Activated naive CD8-positive, alpha-beta T cell (primary cell): ENCODE measurements around the gene UBA6.
"Not testable (repeated sequence)": the region's sequence is repeated elsewhere in the genome, so short reads cannot be mapped to it uniquely, and the experiment has no call there.

Source experiments
- H3K27ac Mint-ChIP-seq: one replicate; pipeline ENCODE4 v1.8.0; 2021; ENCODE audit warnings: mixed read lengths
- H3K27me3 Mint-ChIP-seq: one replicate; pipeline ENCODE4 v1.8.0; 2021; ENCODE audit warnings: mixed read lengths
- H3K36me3 Mint-ChIP-seq: one replicate; pipeline ENCODE4 v1.8.0; 2021; ENCODE audit warnings: mixed read lengths
- H3K4me1 Mint-ChIP-seq: one replicate; pipeline ENCODE4 v1.8.0; 2021; ENCODE audit warnings: low read depth, mixed read lengths
- H3K4me3 Mint-ChIP-seq: one replicate; pipeline ENCODE4 v1.8.0; 2021; ENCODE audit warnings: mild to moderate bottlenecking, mixed read lengths
- H3K9me3 Mint-ChIP-seq: one replicate; pipeline ENCODE4 v1.8.0; 2021; ENCODE audit warnings: low read depth, mixed read lengths

Gene UBA6

DNA sequence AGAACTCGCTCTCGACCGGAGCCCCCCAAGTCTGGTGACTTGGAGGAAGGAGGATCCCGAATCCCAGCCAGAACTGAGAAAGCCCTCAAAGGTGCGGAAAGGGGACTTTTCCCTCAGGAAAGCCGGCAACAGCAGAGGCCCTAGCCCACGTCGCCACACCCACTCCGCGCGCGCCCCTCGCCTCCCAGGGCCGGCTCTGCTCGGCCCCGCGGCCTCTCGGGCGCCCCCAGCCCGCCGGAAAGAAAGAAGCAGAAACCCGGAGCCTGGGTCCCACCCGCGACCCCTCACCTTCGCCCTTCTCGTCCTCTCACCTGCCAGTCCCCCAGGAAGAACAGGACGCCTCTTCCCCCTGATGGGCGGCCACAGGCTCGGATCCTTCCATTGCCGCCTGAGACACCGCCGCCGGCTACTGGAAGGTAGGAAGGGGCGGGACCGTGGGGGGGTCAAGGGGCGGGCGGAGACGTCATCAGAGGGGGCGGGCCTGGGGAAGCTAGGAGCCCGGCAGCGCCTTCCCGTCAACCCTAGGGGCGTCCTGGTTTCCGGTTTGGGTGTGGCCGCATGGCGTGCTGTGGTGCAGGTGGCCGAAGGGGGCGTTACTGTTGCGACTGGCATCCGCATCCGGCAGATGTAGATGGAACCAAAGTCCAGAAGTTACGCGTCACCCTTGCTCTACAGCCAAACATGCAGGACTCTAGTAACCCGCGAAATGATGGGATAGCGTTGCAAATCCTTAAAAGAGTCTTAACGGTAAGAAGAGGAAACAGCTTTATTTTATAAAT lies at the start of gene UBA6:
TSS of gene UBA6 (minus strand) at position 418 of the 779 bp plus-strand sequence. CDS start at position 382, 36 bp downstream.
- Mint-ChIP-seq H3K9me3 (peaks cover 3% of the 10 kb centered on the region), H3K4me1 (peaks cover 63% of the 10 kb centered on the region), H3K36me3 (peaks cover 18% of the 10 kb centered on the region), H3K27ac (peak within 1 kb of the TSS; percentile 96), H3K4me3 (peak within 1 kb of the TSS; percentile 98), H3K27me3 (no peaks in the 10 kb centered on the region)

DNA sequence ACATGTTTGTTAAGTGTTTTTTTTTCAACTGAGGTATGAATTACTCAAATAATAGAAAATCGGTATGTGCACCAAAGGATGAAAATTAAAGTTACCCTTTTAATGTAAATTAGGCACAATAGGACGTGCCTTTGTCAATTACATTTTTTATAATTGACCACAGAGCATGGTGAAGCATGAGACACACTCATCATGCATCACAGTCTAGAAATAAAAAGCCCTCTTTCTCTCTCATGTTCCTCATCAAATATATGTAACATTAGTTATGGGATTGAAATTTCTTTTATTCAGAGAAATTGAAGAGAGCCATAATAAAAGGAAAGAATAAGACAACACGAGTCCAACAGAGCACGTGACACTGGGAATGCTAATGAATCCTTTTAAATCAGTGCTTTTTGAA lies 49.7 kb upstream of the UBA6 start:
- Mint-ChIP-seq H3K4me1 (peaks cover 8% of the 10 kb centered on the region), H3K27ac (no peak overlapping the region), H3K36me3 (no peaks in the 10 kb centered on the region), H3K9me3 (no peaks in the 10 kb centered on the region), H3K4me3 (no peak overlapping the region), H3K27me3 (no peaks in the 10 kb centered on the region)

DNA sequence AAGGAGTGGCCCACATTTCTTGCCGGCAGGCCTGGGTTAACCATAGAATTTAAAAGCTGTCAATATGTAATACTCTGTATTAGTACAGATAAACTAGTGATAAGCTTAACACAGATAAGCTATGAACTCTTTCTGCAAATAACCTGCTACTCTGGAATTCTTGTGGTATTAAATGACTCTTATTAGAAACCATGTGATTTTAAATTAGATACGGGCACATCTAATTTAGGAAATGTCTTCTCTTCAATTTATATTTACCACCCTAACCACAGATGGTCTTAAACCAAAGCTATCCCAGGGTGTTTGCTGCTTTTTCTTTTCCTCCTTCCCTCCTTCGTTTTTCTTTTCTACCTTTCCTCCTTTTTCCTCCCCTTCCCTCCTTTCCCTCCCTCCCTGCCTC lies 48.3 kb upstream of the UBA6 start:
- H3K9me3 Mint-ChIP-seq, result no peaks in the 10 kb centered on the region
- H3K4me3 Mint-ChIP-seq, result no peak overlapping the region
- H3K36me3 Mint-ChIP-seq, result no peaks in the 10 kb centered on the region
- H3K4me1 Mint-ChIP-seq, result peaks cover 8% of the 10 kb centered on the region
- no peak overlapping the region for H3K27ac Mint-ChIP-seq
- H3K27me3 Mint-ChIP-seq, result no peaks in the 10 kb centered on the region

DNA sequence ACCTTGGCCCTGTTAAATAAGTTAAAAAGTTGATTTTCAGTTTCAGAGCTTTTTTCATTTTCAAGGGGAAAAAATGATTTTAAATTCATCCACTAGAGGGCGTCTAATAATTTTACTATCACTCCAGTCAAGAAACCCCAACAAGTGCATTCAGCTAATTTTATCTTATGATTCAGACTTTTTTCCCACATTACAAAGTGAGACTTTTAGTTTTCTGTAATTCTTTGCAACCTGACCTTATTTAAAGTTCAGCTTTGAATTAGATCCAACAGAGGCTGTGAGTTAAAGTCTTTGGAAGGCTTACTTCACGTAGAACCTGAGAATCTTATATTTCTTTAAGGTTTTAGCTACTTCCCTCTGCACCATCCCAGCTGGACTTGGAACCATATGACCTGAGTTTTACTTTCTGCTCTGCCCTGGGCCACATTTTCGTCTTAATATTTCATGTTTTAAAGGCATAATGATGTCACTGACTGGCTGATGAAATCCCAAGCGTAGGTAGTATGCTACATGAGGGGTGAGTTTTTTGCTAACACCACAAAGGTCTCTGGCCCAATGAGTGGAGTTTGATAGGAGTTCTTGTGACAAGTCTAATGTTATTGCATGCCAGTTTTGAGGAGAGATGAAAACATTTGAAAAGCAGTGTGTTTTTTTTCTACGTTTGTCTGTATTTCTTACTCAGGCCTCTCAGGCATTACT lies 46.0 kb upstream of the UBA6 start:
- H3K27me3 Mint-ChIP-seq, result no peaks in the 10 kb centered on the region
- H3K4me3 Mint-ChIP-seq, result no peak overlapping the region
- peaks cover 4% of the 10 kb centered on the region for H3K36me3 Mint-ChIP-seq
- H3K27ac Mint-ChIP-seq, result no peak overlapping the region
- H3K4me1 Mint-ChIP-seq, result peaks cover 8% of the 10 kb centered on the region
- no peaks in the 10 kb centered on the region for H3K9me3 Mint-ChIP-seq

DNA sequence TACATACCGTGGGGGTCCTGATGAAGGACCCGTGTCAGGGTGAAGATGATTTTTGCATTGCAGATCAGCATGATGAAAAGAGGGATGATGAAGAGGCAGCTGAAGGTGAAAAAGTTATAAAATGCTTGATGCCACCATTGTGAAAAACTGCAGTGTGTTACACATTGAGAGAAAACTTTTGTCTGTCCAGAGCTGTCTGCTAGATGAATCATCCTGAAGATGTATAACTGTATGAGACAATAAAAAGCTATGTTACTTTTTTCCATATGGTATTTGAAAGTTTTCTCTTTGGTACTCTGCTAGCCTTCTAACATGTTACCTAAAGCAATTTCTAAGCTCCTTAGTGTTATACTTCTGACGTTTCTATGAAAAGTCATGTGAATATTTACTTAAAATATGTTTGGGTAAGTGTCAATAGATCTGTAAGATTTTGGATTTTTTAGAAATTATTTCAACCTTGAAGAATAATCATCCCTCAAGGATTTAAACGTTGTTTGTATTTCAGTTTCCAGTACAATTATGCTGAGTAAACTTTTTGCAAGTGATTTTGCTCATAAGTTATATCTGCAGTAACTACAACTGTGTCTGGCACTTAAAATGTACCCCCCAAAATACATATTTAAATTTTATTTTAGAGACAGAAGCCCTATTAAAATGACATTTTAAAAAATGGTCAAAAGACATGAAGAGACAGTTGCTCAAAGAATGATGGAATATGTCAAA lies 43.8 kb upstream of the UBA6 start:
- Mint-ChIP-seq H3K27ac (no peak overlapping the region), H3K27me3 (no peaks in the 10 kb centered on the region), H3K9me3 (no peaks in the 10 kb centered on the region), H3K4me1 (peaks cover 8% of the 10 kb centered on the region), H3K4me3 (no peak overlapping the region), H3K36me3 (peaks cover 10% of the 10 kb centered on the region)

DNA sequence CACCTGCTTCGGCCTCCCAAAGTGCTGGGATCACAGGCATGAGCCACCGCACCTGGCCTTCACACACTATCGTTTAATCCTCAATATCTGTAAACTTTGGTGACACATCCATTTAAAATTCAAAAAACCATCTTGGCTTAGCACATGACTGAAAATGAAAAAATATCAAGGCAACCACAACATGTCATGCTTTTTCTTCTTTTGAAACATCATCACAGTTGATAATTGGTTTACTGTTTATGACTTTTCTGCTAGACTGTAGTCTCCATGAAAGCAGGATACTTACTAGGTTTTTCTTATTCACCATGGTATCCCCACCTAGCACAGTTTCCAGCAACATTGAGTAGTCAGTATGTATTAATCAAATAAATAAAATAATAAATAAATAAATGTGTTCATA lies 42.2 kb upstream of the UBA6 start:
- H3K27ac Mint-ChIP-seq, result no peak overlapping the region
- H3K4me3 Mint-ChIP-seq, result no peak overlapping the region

DNA sequence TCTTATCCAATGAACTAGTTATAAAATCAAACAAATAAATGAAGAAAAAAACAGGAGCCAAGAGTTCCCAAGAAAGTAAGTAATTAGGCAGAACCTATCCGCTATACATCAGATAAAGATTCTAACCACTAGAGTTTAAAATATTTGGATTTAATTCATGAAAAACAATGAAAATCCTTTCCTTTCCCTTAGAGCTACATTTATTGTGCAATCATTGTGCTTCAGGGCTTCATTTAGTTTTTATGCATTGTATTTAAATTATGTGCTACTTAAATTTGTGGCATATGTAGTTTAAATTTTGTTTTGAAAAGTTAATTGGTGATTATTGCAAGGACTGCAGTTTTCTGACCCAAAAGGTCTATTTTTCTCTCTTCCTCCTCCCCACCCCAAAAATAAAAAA lies 35.3 kb upstream of the UBA6 start:
- no peaks in the 10 kb centered on the region for H3K9me3 Mint-ChIP-seq
- no peaks in the 10 kb centered on the region for H3K4me1 Mint-ChIP-seq
- H3K36me3 Mint-ChIP-seq, result peaks cover 5% of the 10 kb centered on the region
- H3K27me3 Mint-ChIP-seq, result no peaks in the 10 kb centered on the region
- H3K4me3 Mint-ChIP-seq, result no peak overlapping the region
- no peak overlapping the region for H3K27ac Mint-ChIP-seq

More for the DNA sequence above, 42.2 kb upstream of the UBA6 start:
- Mint-ChIP-seq H3K9me3 (no peaks in the 10 kb centered on the region), H3K36me3 (peaks cover 10% of the 10 kb centered on the region), H3K4me1 (peaks cover 8% of the 10 kb centered on the region), H3K27me3 (no peaks in the 10 kb centered on the region)

DNA sequence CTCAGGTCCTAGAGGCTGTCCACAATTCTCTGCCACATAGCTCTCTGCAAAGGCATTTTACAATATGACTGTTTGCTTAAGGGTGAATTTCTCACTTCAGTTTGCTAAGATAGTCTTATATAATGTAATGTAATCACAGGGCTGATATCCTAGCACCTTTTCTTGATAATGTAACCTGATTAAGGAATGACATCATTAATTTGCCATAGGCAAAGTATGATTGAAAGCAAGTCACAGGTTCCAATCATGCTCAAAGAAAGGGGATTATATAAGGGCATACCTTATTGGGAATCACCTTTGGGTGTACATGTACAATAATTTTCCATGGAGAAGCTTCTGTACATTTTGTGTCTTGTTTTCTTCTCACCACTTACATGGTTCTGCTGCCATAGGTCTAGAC lies 34.4 kb upstream of the UBA6 start:
- Mint-ChIP-seq H3K4me1 (no peaks in the 10 kb centered on the region), H3K27ac (no peak overlapping the region), H3K27me3 (no peaks in the 10 kb centered on the region), H3K36me3 (peaks cover 5% of the 10 kb centered on the region), H3K9me3 (no peaks in the 10 kb centered on the region), H3K4me3 (no peak overlapping the region)

DNA sequence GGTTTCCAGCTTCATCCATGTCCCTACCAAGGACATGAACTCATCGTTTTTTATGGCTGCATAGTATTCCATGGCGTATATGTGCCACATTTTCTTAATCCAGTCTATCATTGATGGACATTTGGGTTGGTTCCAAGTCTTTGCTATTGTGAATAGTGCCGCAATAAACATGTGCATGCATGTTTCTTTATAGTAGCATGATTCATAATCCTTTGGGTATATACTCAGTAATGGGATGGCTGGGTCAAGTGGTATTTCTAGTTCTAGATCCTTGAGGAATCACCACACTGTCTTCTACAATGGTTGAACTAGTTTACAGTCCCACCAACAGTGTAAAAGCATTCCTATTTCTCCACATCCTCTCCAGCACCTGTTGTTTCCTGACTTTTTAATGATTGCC lies 29.6 kb upstream of the UBA6 start:
- H3K27ac Mint-ChIP-seq, H3K4me1 Mint-ChIP-seq: not testable (repeated sequence)
- H3K36me3 Mint-ChIP-seq, result peaks cover 18% of the 10 kb centered on the region

DNA sequence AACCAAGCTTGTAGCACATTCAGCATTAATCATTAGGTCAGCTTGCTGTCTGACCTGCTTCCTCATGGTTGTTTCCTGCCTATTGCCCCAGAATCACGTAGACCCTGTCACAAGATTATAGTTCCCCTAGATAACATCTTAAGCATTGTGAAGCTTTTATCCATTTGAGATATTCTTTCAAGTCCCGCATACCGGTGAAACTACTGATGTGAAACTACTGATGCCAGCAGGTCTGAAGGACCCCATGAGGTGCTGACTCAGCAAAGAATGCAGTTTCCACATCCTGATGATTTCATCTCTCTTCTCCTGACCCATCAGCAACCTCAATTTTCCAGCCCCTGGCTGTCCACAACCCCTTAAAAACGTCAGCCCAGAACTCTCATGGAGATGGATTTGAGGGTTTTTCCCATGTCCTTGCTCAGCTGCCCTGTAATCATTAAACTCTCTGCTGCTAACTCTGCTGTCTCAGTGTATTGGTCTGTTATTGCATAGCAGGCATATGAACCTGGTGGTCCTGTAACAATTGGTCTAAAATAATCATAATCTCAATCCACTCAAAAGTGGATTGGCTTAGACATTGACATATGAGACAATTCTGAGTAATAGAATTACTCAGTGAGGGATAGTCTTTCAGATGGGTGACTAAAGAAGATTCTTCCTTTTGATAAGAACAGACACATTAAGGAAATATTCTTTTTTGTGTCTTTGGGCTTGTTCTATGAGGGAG lies 26.3 kb upstream of the UBA6 start:
- Mint-ChIP-seq H3K27ac (no peak overlapping the region), H3K9me3 (peaks cover 8% of the 10 kb centered on the region), H3K4me3 (no peak overlapping the region), H3K36me3 (peaks cover 17% of the 10 kb centered on the region), H3K4me1 (no peaks in the 10 kb centered on the region), H3K27me3 (no peaks in the 10 kb centered on the region)

More for the DNA sequence above, 29.6 kb upstream of the UBA6 start:
- not testable (repeated sequence) for H3K27me3 Mint-ChIP-seq, H3K4me3 Mint-ChIP-seq, H3K9me3 Mint-ChIP-seq

DNA sequence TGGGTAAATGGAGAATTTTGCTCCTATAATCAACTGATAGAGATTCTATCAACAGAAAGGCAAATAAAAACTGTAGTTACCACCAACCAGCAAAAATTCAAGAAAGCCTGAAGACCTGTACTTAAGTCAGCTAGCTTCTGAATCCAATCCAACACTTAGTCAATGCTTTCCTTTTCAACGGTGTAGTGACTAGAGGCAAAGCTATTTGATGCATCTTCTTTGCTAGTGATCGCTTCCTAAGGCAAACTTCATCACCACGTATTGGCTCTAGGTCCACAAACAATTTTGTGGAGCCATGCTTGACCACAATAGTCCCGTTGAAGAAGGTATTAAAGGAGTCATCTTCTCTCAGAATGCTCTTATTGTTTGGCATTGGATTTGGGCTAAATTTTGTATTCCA lies 25.0 kb upstream of the UBA6 start:
- no peaks in the 10 kb centered on the region for H3K4me1 Mint-ChIP-seq
- H3K4me3 Mint-ChIP-seq, result no peak overlapping the region
- no peak overlapping the region for H3K27ac Mint-ChIP-seq
- peaks cover 23% of the 10 kb centered on the region for H3K36me3 Mint-ChIP-seq
- peaks cover 11% of the 10 kb centered on the region for H3K9me3 Mint-ChIP-seq
- no peaks in the 10 kb centered on the region for H3K27me3 Mint-ChIP-seq

DNA sequence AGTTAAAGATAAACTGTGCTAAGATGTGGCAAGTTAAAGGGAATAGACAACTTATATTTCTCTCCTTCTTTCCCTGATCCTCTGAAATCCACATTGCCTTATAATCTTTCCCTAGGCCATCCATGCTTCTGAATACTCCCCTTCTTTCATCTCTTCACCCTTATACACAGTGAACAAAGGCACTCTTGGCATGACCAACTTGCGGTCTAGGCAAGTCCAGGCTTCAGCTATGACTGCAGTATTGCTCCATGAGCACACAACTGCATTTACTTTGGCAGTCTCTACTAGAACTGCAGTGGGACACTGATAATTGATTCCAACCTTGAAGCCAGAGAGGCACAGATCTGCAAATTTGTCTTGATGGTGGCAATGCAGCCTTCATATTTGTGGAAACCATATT lies 24.2 kb upstream of the UBA6 start:
- H3K27me3 Mint-ChIP-seq, result no peaks in the 10 kb centered on the region
- no peak overlapping the region for H3K27ac Mint-ChIP-seq
- no peak overlapping the region for H3K4me3 Mint-ChIP-seq
- peaks cover 11% of the 10 kb centered on the region for H3K9me3 Mint-ChIP-seq
- peaks cover 1% of the 10 kb centered on the region for H3K4me1 Mint-ChIP-seq
- peaks cover 24% of the 10 kb centered on the region for H3K36me3 Mint-ChIP-seq

DNA sequence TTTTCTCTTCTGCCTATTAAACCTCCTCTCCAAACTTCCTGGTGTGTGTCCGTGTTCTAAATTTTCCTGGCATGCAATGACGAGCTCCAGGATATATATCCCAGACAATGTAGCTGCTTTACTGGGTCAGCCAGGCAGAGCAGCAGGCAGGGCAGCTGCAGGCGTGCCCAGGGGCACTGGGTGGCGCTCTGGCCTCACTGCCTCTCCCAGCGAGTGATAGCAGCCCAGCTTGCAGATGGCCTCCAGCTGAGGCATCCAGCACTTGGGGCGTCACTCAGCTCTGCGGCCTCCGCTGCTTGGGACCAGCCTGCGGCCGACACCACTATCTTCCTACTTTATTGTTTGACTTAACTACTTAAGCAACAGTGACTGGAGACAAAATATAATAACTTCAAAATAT lies 23.0 kb upstream of the UBA6 start:
- Mint-ChIP-seq H3K27ac (no peak overlapping the region), H3K4me1 (peaks cover 1% of the 10 kb centered on the region), H3K36me3 (peaks cover 21% of the 10 kb centered on the region), H3K9me3 (peaks cover 11% of the 10 kb centered on the region), H3K27me3 (no peaks in the 10 kb centered on the region), H3K4me3 (no peak overlapping the region)

DNA sequence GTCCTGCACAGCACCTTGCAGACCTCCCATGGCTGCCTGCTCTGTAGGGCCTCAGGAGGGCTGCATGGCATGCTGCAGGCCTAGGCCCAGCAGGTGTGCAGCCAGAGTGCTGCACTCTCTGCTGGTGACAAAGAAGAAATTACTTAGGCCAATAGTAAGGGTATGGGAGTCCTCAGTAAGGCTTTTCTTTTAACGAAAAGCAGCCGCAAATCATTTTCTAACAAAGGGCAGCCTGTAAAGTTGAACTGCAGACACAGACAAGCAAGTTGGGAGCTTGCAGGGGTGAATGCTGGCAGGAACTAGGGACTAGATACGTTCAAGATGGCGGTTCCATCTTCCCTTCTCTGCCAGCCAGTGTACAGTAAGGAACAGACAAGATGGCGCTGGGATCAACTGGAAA lies 22.4 kb upstream of the UBA6 start:
- Mint-ChIP-seq H3K27ac (no peak overlapping the region), H3K4me1 (peaks cover 1% of the 10 kb centered on the region), H3K9me3 (peaks cover 11% of the 10 kb centered on the region), H3K27me3 (no peaks in the 10 kb centered on the region), H3K36me3 (peaks cover 16% of the 10 kb centered on the region), H3K4me3 (no peak overlapping the region)
